Measurements from ENCODE around the gene SLC27A1.
"Not testable (repeated sequence)": the region's sequence is repeated elsewhere in the genome, so short reads cannot be mapped to it uniquely, and the experiment has no call there.

- TF ChIP-seq CTCF (IDR thresholded peaks at IDR 0.05; ENCODE audit: low read length); EZH2 (optimal IDR thresholded peaks at IDR 0.05; ENCODE audit: low read depth, low read length): not testable (repeated sequence)
These were observed 82.4 kb downstream of the SLC27A1 start for GRCh38 chr19:17552735-17553134.

Measured in MM.1S (cell line).